GM12878 (cell line): ENCODE results near the gene ATP5MK. TPM values are rescaled to one million over a fixed set of nuclear protein-coding genes. Genes with fewer than 3 reads are reported as not detected.

Experiments
- ATAC-seq: fragments of 200-7000 bp; cut with Tn5 transposase; 3 replicates; pipeline ENCODE4 v1.9.1; 2020; ENCODE audit warnings: mild to moderate bottlenecking, moderate library complexity
- BruUV-seq: library from RNA; stranded (reverse); fragments of 400-500 nt; replicated peaks from 2 replicates; lab custom pipeline; 2021; lab: Mats Ljungman, UMichigan
- CTCF ChIA-PET: fragments of 300-600 bp; sonication (Branson Sonifier 250); formaldehyde crosslinking; extraction: SDS; loops from one replicate; lab custom pipeline; 2021; ENCODE audit warnings: inconsistent platforms; lab: Yijun Ruan, JAX
- POLR2A ChIA-PET: fragments of 350-600 bp; formaldehyde crosslinking; extraction: SDS; loops from one replicate; lab custom pipeline; 2021; ENCODE audit warnings: inconsistent platforms; lab: Charles Lee
- RAD21 ChIA-PET: fragments of 300-600 bp; sonication (Branson Sonifier 250); formaldehyde crosslinking; loops from one replicate; lab custom pipeline; 2023; ENCODE audit warnings: antibody characterized with exemption; ENCODE audit not compliant: unreplicated experiment; lab: Charles Lee
- SMC1A ChIA-PET: fragments of 300-600 bp; sonication (Branson Sonifier 250); formaldehyde crosslinking; loops from one replicate; lab custom pipeline; 2023; ENCODE audit not compliant: unreplicated experiment, uncharacterized antibody; lab: Charles Lee
- DNase-seq: peaks from one replicate; pipeline ENCODE4 v3.0.0-alpha.2; 2011; ENCODE audit warnings: low read depth, low spot score
- FAIRE-seq: peaks from 3 replicates; lab custom pipeline; 2011; peaks lifted over from hg19 to GRCh38; lab: Jason Lieb, UNC
- H2AFZ ChIP-seq: 2 replicates; pipeline ENCODE4 v1.6.0; 2011; ENCODE audit warnings: low read depth, low read length, control low read depth; ENCODE audit not compliant: control insufficient read depth
- H3K27ac ChIP-seq: 2 replicates; pipeline ENCODE4 v1.5.1; 2011; ENCODE audit warnings: control low read depth; ENCODE audit not compliant: control insufficient read depth, insufficient read depth
- H3K27me3 ChIP-seq, 2 experiments: replicated peaks in 1 of 2; 2 replicates each; pipeline versions ENCODE4 v1.6.0 to v1.6.1; 2011; ENCODE audit warnings: low read length in 1 of 2; ENCODE audit not compliant: control insufficient read depth in 2 of 2, insufficient read depth in 2 of 2
- H3K36me3 ChIP-seq, 2 experiments: 2 replicates each; pipeline ENCODE4 v1.5.1; 2011; ENCODE audit warnings: low read length in 1 of 2; ENCODE audit not compliant: control insufficient read depth in 2 of 2, insufficient read depth in 2 of 2
- H3K4me1 ChIP-seq: 2 replicates; pipeline ENCODE4 v1.6.1; 2011; ENCODE audit warnings: mild to moderate bottlenecking, low read length, moderate library complexity, mixed read lengths; ENCODE audit not compliant: control insufficient read depth, insufficient read depth
- H3K4me2 ChIP-seq: 2 replicates; pipeline ENCODE4 v1.6.0; 2011; ENCODE audit warnings: control low read depth; ENCODE audit not compliant: control insufficient read depth, insufficient read depth
- H3K4me3 ChIP-seq: fragments of 200-600 bp; sonication (generic); 2 replicates; pipeline ENCODE4 v1.5.1; 2016
- H3K79me2 ChIP-seq: 2 replicates; pipeline ENCODE4 v1.6.0; 2011; ENCODE audit warnings: low read length; ENCODE audit not compliant: control insufficient read depth, insufficient read depth
- H3K9ac ChIP-seq: 2 replicates; pipeline ENCODE4 v1.8.0; 2011; ENCODE audit warnings: low read length, control low read depth, mixed read lengths; ENCODE audit not compliant: control insufficient read depth, insufficient read depth
- H3K9me3 ChIP-seq: replicated peaks from 3 replicates; pipeline ENCODE4 v1.5.1; 2011; ENCODE audit warnings: mild to moderate bottlenecking, low read length; ENCODE audit not compliant: control insufficient read depth, insufficient read depth
- H4K20me1 ChIP-seq: 2 replicates; pipeline ENCODE4 v1.6.0; 2011; ENCODE audit not compliant: control insufficient read depth, insufficient read depth
- CHD1 ChIP-seq: IDR thresholded peaks from 2 replicates; pipeline ENCODE4 v1.6.1; 2012; ENCODE audit warnings: low read depth, low read length, improper control_type of control experiment
- E2F4 ChIP-seq: IDR thresholded peaks from 2 replicates; pipeline ENCODE4 v1.6.1; 2012; ENCODE audit warnings: low read depth, low read length, improper control_type of control experiment
- EZH2 ChIP-seq: IDR thresholded peaks from 2 replicates; pipeline ENCODE4 v1.6.1; 2012; ENCODE audit warnings: low read depth, mild to moderate bottlenecking, control low read depth, inconsistent platforms, low read length, borderline replicate concordance; ENCODE audit not compliant: control insufficient read depth
- IKZF1 ChIP-seq: fragments of 450-650 bp; conservative IDR thresholded peaks from 2 replicates; pipeline ENCODE4 v1.6.1; 2017; ENCODE audit warnings: antibody characterized with exemption, mild to moderate bottlenecking
- MEF2B ChIP-seq: fragments of 450-650 bp; IDR thresholded peaks from 2 replicates; pipeline ENCODE4 v1.6.1; 2018; ENCODE audit warnings: mild to moderate bottlenecking, moderate library complexity; ENCODE audit not compliant: partially characterized antibody, poor library complexity, severe bottlenecking
- NR2C2 ChIP-seq: IDR thresholded peaks from 2 replicates; pipeline ENCODE4 v1.6.1; 2011; ENCODE audit warnings: borderline replicate concordance, low read depth; ENCODE audit not compliant: control insufficient read depth, insufficient read length
- PML ChIP-seq: IDR thresholded peaks from 2 replicates; pipeline ENCODE4 v1.6.1; 2012; ENCODE audit warnings: low read length, inconsistent platforms
- POU2F2 ChIP-seq: IDR thresholded peaks from 3 replicates; pipeline ENCODE4 v1.6.1; 2011; ENCODE audit warnings: low read depth, mild to moderate bottlenecking, low read length, borderline replicate concordance
- SIX5 ChIP-seq: IDR thresholded peaks from 2 replicates; pipeline ENCODE4 v1.6.1; 2011; ENCODE audit warnings: mild to moderate bottlenecking, low read depth, low read length, moderate library complexity; ENCODE audit not compliant: severe bottlenecking
- SMARCA5 ChIP-seq: fragments of 450-650 bp; IDR thresholded peaks from 2 replicates; pipeline ENCODE4 v1.6.1; 2017; ENCODE audit warnings: mild to moderate bottlenecking
- ZNF384 ChIP-seq: IDR thresholded peaks from 2 replicates; pipeline ENCODE4 v1.6.1; 2012; ENCODE audit warnings: low read depth, mild to moderate bottlenecking, low read length, improper control_type of control experiment, borderline replicate concordance
- WGBS: methylation state at CpG from one replicate; pipeline ENCODE4 v1.1.6; 2016; ENCODE audit warnings: low lambda C conversion rate; ENCODE audit not compliant: insufficient replicate concordance, insufficient coverage; ENCODE audit errors: missing lambda C conversion rate; 5-methylcytosine and 5-hydroxymethylcytosine counted together
- in situ Hi-C: fragments of 300-500 bp; cut with MboI; formaldehyde crosslinking; loops from 9 replicates; pipeline ENCODE4 v1.14.3; 2018; ENCODE audit warnings: mixed read lengths
- intact Hi-C: fragments of 100-400 bp; cut with micrococcal nuclease; formaldehyde crosslinking; loops from one replicate; pipeline ENCODE4 v1.14.2; 2022; ENCODE audit not compliant: unreplicated experiment
- polyA plus RNA-seq, 11 experiments: library from polyadenylated mRNA; depleted of rRNA in 4 of 11; unstranded in 6 of 11; stranded (reverse) in 5 of 11; fragments of >200 nt; fragmentation: Nextera tagmentation in 4 of 11; fragmentation: Illumina TruSeq in 1 of 11; extraction: Ambion mirVana in 4 of 11; extraction: Trizol in 1 of 11; gene quantifications; 1 replicate in 1 of 11; 2 replicates in 10 of 11; pipeline versions ENCODE4 v1.2.1 to v1.2.3, GENCODE V29; 2011 to 2016; ENCODE audit warnings: inconsistent platforms in 2 of 11, missing spikeins in 2 of 11, low read depth in 1 of 11
- total RNA-seq, 4 experiments: library from RNA; depleted of rRNA in 3 of 4; stranded (reverse); fragments of >200 nt in 3 of 4; fragmentation: Illumina TruSeq in 1 of 4; extraction: Trizol in 1 of 4; gene quantifications; 2 replicates each; pipeline versions ENCODE4 v1.2.1 to v1.2.3, GENCODE V29; 2013 to 2021

Gene ATP5MK
- total and polyA plus RNA-seq, 10 of the 15 experiments (the other 5 are each of a cell fraction or from before 2014, with no cell fraction given) = 240 to 1,790 (median 626) TPM

GRCh38 chr10:103431902-103432301, 35.6 kb upstream of the ATP5MK start:
- H3K4me3 ChIP-seq = no peak overlapping the region
- H3K27me3 ChIP-seq = no peaks in the 10 kb centered on the region
- TF ChIP-seq MEF2B (no peak), NR2C2 (no peak), EZH2 (no peak), SIX5 (no peak)
- H3K9ac ChIP-seq = no peak overlapping the region
- SMC1A ChIA-PET = no interaction called here
- ATAC-seq = no peak
- no peak overlapping the region for H3K4me2 ChIP-seq
- no TSS peak for BruUV-seq
- no peaks in the 10 kb centered on the region for H3K9me3 ChIP-seq
- in situ Hi-C loops = no loop called here
- no peaks in the 10 kb centered on the region for H3K4me1 ChIP-seq
- no peak overlapping the region for H3K27ac ChIP-seq
- intact Hi-C loops = no loop called here
- no peaks in the 10 kb centered on the region for H4K20me1 ChIP-seq
- H3K36me3 ChIP-seq = peaks cover 17 to 46% of the 10 kb centered on the region in 2 experiments
- CTCF ChIA-PET = interaction anchor here (1.1 kb wide), 1 partner anchor 54 kb away, joined by 5 read pairs; no protein-coding TSS in a partner anchor
- H2AFZ ChIP-seq = no peak overlapping the region
- DNase-seq = no peak
- POLR2A ChIA-PET = no interaction called here
- H3K79me2 ChIP-seq = no peaks in the 10 kb centered on the region
- RAD21 ChIA-PET = no interaction called here
- FAIRE-seq = no peak
- 56% methylated on average over 8 of the region's 8 CpGs for WGBS

- in situ Hi-C loops = no loop called here
Observed at GRCh38 chr10:103429647-103430046, 33.4 kb upstream of the ATP5MK start.

More at GRCh38 chr10:103429647-103430046, 33.4 kb upstream of the ATP5MK start:
- Histone ChIP-seq H3K36me3 (peaks cover 20 to 53% of the 10 kb centered on the region in 2 experiments), H3K4me3 (no peak overlapping the region), H3K27me3 (no peaks in the 10 kb centered on the region), H4K20me1 (no peaks in the 10 kb centered on the region), H3K9me3 (no peaks in the 10 kb centered on the region), H3K79me2 (no peaks in the 10 kb centered on the region), H3K4me1 (no peaks in the 10 kb centered on the region), H3K4me2 (no peak overlapping the region), H2AFZ (no peak overlapping the region)
- FAIRE-seq = no peak
- BruUV-seq = no TSS peak
- ATAC-seq = no peak
- intact Hi-C loops = no loop called here
- no peak for DNase-seq
- RAD21 ChIA-PET = no interaction called here
- 93% methylated on average over 5 of the region's 5 CpGs for WGBS
- CTCF ChIA-PET = no interaction called here
- TF ChIP-seq IKZF1 (no peak), SMARCA5 (no peak), POU2F2 (no peak), NR2C2 (no peak), ZNF384 (no peak), PML (no peak), CHD1 (no peak), E2F4 (no peak)
- TF ChIP-seq, all 136 proteins: peak for 0
- Histone ChIP-seq H3K27ac (no peak overlapping the region), H3K9ac (no peak overlapping the region)
- ChIA-PET POLR2A (no interaction called here), SMC1A (no interaction called here)
